GM18519 (cell line): Measurements from ENCODE around the gene TIMM23.

Source experiments
- ATAC-seq: cut with Tn5 transposase; IDR thresholded peaks from one replicate; pipeline ENCODE4 v1.9.1; 2021; ENCODE audit warnings: mild to moderate bottlenecking, moderate library complexity; ENCODE audit not compliant: unreplicated experiment, low FRiP score

TIMM23 gene

DNA sequence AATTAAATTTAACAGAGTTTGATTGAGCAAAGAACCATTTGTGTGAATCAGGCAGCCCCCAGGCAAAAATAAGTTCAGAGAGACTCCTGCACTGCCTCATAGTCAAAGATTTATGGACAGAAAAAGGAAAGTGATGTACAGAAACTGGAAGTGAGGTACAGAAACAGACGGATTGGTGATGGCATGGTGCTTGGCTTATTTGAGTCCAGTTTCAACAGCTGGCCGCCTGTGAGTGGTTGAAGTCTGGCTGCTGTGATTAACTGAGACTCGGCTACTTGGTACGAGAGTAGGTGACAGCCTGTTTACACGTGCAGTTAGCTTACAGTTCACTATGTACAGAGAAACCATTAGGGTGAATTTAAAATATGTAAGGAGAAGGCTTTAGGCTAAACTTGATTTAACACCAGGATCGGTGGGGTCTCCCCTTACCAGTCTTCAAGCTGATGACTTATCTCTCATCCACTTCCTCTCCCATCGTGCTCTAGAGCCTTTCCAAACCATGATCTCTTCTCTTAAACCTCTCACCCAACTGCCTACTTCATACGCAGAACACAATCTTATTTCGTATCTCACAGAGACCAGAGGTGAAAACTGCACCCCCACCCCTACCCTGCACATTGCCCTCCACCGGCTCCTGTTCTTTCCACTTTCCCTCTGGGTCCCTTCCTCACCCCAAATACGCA is 78.8 kb downstream of the TIMM23 start:
- no peak for ATAC-seq

DNA sequence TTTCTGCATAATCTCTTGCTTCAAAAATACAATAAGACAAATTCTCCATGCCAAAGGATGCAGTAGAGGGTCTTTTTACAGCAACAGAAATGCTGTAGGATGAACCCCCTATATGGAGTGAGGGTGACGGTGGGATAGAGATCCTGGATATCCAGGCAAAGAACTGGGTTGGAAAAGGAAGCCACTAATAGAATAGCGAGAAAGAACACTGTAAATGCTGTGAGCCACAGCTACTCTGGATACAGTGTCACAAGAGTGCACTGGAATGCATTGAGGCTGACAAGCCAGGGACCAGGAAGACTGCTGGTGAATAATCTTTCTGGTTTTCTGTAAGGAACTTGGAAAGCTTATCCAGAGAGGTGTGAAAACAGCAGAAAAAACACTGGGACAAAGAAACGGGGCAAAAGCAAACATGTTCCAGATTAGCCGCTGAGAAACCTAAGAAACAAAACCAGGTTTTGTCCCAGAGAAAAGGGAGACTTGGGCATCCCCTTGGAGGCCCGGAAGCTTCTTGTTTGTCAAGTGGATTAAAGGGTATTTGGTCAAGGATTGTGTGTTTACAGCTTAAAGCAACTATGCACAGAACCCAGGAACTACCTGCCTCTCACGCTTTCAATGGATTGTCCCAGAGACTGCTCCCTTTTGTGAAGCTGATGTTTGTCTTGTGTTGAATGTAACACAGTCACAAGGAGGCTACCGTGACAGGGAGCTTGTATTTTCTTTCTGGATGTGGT is 79.9 kb downstream of the TIMM23 start:
- no peak for ATAC-seq

DNA sequence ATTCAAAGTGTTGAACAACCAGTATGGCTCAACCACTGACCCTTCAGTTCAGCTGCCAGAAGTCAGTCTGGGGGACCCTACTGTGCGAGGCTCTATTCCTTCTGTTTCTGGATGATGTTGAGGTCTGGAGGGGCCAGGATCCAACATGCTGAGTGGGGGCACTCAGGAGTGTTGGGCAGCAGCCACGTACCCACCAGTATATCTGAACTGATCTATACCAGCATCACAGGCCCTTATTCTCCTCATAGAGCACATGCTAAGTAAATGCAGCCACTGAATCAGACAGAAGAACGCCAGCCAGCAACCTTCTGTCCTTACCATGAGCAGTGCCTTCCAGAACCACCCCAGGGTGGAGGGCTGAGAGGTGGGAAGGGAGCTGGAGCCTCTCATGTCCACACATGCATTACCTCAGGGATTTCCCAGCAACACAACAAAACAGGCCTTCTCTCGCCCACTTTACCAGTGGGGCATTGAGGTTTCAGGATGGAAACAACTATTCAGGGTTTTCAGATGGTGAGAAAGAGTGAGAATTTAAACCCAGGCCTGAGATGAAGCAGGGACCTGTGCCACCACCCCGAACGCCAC is 80.6 kb downstream of the TIMM23 start:
- ATAC-seq: no peak
